ENCODE data around the gene COPS7A.

DNA sequence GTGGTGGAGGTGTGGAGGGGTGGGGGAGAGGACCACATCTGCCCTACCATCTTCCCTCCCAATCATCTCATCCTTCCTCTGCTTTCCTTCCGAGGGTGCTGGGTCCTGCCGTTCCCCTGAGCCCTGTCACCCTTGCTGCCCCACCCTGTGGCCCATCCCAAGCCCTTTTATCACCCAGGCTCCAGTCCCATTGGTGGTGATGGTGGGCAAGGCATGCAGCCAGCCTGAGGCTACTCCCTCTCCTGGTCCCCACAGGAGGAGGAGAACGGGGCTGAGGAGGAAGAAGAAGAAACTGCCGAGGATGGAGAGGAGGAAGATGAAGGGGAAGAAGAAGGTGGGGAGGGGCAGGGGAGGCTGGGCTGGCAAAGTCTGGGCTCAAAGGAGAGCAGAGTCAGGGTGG, 45.8 kb downstream of the COPS7A start:
- TF ChIP-seq, protein P1, sequence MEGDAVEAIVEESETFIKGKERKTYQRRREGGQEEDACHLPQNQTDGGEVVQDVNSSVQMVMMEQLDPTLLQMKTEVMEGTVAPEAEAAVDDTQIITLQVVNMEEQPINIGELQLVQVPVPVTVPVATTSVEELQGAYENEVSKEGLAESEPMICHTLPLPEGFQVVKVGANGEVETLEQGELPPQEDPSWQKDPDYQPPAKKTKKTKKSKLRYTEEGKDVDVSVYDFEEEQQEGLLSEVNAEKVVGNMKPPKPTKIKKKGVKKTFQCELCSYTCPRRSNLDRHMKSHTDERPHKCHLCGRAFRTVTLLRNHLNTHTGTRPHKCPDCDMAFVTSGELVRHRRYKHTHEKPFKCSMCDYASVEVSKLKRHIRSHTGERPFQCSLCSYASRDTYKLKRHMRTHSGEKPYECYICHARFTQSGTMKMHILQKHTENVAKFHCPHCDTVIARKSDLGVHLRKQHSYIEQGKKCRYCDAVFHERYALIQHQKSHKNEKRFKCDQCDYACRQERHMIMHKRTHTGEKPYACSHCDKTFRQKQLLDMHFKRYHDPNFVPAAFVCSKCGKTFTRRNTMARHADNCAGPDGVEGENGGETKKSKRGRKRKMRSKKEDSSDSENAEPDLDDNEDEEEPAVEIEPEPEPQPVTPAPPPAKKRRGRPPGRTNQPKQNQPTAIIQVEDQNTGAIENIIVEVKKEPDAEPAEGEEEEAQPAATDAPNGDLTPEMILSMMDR (IDR thresholded peaks at IDR 0.05; ENCODE audit: borderline replicate concordance, extremely low read depth, low read length, poor library complexity, severe bottlenecking): no peak
- TF ChIP-seq EZH2 (IDR thresholded peaks at IDR 0.05; ENCODE audit: borderline replicate concordance, low read depth, low read length, severe bottlenecking): no peak

All from DND-41 (cell line).